Measurements from ENCODE around the gene PLCB1.

- TF ChIP-seq POLR2A (IDR thresholded peaks at IDR 0.05; ENCODE audit: low read length) (no peak), GATA1 (IDR thresholded peaks at IDR 0.05; ENCODE audit: low read depth, low read length) (no peak)
These were observed 81.9 kb downstream of the PLCB1 start for GRCh38 chr20:8213831-8214587.
